GM18870 (cell line): ENCODE data around the gene HLA-A.
A peak's percentile ranks its signal among the peaks of the same experiment; 100 is the strongest.
"Not testable (repeated sequence)": the region's sequence is repeated elsewhere in the genome, so short reads cannot be mapped to it uniquely, and the experiment has no call there.

Experiments used
- ATAC-seq: cut with Tn5 transposase; IDR thresholded peaks from one replicate; pipeline ENCODE4 v1.9.1; 2021; ENCODE audit warnings: moderate library complexity; ENCODE audit not compliant: unreplicated experiment

Gene HLA-A

DNA sequence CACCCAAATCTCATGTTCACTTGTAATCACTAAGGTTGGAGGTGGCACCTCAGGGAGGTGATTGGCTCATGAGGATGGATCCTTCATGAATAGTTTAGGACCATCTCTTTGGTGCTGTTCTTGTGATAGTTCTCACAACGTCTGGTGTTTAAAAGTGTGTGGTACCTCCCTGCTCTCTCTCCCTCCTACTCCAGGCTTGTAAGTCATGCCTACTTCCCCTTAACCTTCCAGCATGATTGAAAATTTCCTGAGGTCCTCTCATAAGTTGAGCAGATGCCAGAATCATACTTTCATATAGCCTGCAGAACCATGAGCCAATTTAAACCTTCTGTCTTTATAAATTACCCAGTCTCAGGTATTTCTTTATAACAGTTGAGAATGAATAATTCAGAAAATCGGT is 16.6 kb downstream of the HLA-A start:
- no peak for ATAC-seq

- ATAC-seq, result no peak
These were observed 17.1 kb downstream of the HLA-A start for GRCh38 chr6:29959467-29959866.

GRCh38 chr6:29961966-29962365 is 19.6 kb downstream of the HLA-A start:
- no peak for ATAC-seq

DNA sequence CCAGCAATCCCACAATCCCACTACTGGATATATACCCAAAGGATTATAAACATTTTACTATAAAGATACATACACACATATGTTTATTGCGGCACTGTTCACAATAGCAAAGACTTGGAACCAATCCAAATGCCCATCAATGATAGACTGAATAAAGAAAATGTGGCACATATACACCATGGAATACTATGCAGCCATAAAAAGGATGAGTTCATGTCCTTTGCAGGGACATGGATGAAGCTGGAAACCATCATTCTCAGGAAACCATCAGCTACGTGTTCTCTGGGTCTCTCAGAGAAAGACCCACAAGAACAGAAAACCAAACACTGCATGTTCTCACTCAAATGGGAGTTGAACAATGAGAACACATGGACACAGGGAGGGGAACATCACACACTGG is 21.4 kb downstream of the HLA-A start:
- ATAC-seq, result not testable (repeated sequence)

- no peak for ATAC-seq
These were observed 22.2 kb downstream of the HLA-A start for GRCh38 chr6:29964518-29964886.

DNA sequence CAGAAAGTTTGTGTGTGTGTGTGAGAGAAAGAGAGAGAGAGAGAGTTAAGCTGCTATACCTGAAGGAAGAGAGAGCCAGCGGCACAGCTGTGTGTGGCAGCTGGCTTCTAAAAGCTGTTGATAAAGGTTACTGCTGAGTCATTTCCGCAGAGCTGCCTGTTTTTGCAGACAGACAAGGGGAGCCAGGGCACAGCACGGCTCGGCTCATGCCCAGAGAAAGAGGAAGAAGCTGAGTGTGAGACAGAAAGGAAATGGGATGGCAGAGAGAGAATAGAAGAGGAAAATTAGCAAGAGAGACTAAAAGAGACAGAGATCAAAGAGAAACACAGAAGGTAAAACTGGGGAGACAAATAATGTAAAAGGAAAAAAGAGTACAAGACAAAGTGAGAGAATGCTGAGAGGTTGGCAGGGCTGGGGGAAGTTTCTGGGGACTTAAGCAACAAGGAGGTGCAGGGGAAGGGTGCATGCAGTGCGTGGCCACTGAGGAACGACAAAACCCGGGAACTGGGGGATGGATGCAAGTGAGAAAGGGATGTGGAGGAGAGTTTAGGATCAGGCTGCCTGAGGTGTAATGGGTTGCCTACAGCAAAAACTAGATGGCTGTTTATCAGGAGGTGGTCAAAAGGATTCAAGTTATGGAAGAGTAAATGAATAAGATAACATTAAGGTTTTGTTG is 22.7 kb downstream of the HLA-A start:
- peak; percentile 87 for ATAC-seq

GRCh38 chr6:29965563-29965872 is 23.2 kb downstream of the HLA-A start:
- no peak for ATAC-seq

- peak; percentile 29 for ATAC-seq
These were observed 23.7 kb downstream of the HLA-A start for GRCh38 chr6:29965873-29966601.

DNA sequence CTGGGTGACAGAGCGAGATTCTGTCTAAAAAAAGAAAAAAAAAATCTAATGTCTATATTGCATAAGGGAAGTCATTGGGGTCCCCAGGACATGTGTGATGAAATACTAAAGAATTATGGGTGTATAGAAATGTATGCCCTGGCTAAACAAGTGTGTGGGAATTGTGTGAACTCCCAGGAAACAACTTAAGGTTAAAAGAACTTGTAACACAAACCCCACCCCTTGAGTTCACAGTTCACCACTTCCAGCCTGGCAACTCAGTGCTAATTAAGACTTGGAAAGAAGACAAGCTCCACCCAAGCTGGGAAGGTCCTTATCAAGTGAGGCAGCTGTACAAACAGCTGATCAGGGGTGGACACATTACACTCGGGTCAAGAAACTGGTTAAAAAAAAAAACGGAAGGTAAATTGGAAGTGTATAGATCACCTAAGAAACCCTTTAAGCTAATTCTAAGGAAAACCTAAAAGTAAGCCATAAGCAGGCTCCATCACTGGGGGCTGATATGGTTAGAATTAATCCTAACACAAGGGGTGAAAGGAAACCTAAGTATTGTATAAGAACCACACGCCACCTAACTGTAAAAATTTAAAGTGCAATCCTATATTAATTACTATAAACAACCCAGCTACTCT is 25.2 kb downstream of the HLA-A start:
- no peak for ATAC-seq

GRCh38 chr6:29968130-29968529 is 25.8 kb downstream of the HLA-A start:
- no peak for ATAC-seq

DNA sequence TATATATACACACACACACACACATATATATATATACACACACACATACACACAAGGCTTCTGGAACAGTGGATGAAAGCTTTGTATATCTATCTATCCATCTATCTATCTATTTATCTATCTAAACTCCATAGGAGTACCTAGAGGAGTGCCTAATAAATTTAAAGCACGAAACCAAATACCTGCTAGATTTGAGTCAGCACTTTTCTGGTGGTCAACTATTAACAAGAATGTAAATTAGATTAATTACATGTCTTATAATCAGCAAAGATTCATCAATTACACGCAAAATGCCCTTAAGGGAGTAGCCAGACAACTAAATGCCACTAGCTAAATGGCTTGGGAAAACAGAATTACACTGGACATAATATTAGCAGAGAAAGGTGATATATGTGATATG is 26.6 kb downstream of the HLA-A start:
- ATAC-seq, result no peak

GRCh38 chr6:29970711-29971110 is 28.4 kb downstream of the HLA-A start:
- ATAC-seq, result no peak

DNA sequence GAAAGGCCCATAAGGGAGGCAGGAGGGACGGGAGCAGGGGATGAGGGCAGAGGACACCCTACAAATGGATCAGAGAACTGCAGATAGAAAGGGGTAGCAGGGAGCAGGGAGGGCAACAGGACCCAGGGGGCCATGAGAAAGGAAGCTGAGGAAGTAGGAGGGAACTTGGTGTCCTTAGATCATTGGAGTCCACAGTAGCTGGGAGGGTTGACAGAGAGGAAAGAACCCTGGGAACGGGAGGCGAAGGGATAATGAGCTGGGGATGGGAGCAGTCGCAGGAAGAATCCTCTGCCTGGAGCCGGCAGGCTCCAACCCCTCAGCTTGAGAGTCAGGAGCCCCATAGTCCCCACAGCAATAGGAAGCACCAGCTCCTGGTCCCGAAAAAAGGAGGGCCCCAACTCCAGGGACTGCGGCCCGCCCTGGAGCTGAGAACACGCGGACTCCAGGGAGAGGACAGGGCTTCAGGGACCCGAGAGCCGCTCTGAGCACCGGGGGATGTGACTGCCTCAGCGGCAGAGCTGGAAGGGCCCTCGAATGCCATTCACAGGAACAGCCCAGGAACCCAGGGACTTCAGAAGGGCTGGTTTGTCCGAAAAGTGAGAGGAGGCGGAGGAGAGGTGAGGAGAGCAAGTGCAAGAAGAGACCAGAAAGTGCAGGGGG is 32.7 kb downstream of the HLA-A start:
- ATAC-seq, result no peak

GRCh38 chr6:29975561-29975907 is 33.2 kb downstream of the HLA-A start:
- no peak for ATAC-seq

DNA sequence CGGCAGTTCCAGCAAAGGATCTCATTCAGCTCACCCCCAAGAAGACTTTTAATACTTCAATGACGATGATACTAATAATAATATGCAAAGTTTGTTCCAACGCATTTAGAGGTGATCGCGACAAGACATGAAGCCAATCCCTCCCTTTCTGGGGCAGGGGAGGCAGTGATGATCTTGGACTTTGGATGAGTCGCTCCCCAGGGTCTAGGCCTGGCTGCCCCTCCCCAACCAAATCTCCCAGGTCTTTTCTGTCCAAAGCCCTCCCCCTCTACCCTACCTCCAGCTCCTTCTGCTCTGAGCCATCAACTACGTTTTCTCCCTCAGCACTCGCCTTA is 33.9 kb downstream of the HLA-A start:
- ATAC-seq, result no peak

DNA sequence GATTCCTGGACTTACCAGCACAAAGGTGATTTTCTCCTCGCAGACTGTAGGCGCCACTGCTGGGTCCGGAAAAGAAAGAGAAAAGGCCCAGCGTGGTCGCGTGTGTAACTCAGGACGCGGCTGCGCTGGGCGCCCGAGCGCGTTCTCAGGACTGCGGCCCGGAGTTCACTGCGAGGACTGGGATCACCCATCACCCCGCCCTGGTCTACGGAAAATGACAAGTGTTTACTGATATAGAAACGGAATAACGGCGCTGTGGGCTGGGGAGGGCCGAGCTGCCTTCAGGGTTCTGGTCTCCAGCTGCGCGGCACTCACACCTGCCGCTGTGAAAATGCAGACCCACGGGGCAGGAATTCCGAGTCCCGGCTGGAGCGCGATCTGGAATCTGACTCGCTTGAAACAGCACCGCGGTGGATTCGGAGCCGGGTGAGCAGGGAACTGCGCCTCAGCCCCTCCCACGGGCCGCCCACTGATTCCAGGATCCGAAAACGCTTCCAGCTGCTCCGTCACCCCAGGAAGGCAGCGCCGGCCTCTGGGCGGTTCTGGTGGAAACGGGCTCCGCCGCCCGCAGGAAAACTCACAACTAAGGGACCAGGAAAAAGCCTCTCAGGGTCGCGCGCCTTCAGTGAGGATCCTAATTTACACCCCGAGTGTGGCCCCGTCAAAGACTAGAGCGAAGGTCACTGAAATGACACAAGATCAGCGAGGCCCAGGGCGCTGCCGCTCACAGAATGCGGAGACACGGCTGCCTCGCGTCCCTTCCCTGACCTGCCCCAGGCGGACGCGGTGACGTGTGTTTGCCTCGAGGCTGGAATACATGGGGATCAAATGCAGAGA is 34.5 kb downstream of the HLA-A start:
- ATAC-seq, result no peak

- ATAC-seq, result no peak
These were observed 35.0 kb downstream of the HLA-A start for GRCh38 chr6:29977425-29977727.

DNA sequence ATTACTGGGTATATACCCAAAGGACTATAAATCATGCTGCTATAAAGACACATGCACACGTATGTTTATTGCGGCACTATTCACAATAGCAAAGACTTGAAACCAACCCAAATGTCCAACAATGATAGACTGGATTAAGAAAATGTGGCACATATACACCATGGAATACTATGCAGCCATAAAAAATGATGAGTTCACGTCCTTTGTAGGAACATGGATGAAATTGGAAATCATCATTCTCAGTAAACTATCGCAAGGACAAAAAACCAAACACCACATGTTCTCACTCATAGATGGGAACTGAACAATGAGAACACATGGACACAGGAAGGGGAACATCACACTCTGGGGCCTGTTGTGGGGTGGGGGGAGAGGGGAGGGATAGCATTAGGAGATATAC is 37.7 kb downstream of the HLA-A start:
- not testable (repeated sequence) for ATAC-seq

DNA sequence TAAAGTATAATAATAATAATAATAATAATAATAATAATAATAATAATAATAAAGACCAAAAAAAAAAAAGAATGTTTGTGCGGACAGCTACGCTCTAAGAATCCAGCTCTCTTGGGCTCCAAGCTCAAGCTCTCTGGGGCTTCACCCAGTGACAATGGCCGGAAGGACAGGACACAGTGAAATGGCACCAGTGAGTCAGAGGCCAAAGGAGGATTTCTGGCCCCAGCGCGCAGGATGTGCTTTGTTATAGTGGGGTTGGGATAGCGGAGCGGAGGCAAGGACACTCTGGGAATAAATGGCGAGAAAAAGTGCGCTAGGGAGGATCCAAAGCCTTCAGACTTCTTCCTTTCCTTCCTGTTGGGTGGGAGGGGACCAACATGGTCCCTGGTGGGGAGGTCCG is 38.2 kb downstream of the HLA-A start:
- no peak for ATAC-seq

- ATAC-seq, result no peak
These were observed 39.0 kb downstream of the HLA-A start for GRCh38 chr6:29981211-29981812.

GRCh38 chr6:29982097-29982496 is 39.8 kb downstream of the HLA-A start:
- ATAC-seq, result no peak
